ENCODE results near the gene TGFBR3. TPM values are rescaled to one million over a fixed set of nuclear protein-coding genes. Genes with fewer than 3 reads are reported as not detected.

Gene TGFBR3
- total RNA-seq, 1 donor from 2014 or later: 0.60 TPM

DNA sequence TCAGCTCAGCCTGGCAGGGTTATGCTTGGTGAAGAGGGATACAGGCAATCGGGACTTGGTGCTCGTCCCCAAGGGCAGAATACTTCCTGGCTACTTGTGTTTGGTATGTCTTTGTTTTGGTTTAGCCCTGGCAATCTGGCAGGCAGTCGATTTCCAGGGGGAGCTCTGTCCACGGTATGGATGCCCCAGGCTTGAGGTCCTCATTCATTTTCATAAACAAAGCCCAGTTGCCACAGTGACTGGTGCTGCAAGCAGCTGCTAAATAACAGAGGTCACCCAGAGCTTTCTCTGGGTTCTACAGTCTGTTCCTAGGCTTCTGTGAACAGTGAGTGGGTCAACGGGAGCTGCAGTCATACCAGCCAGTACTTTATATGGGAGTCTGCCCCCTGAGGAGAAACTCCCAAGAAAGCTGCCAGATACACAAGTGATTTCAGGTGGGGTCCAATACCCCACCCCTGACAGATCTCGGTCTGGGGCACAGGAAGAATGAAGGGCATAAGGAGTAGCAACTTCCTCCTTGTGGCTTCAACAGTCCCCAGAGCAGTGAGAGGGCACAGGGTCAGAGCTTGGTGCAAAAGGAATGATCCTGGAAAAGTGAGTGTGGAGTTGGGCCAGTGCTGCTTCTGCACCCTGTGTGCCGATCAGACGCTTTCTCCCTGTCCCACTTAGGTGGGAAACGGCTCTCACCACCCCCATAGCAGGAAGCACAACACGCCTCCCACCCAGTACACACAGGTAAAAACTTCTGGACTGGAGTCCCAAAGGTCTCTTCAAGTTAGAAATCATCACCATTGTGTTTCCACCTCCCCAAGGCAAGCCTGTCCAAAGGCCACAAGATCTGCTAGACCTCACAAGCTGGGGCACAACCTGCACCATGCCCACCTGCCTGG lies 55.5 kb downstream of the TGFBR3 start:
- ChIA-PET CTCF (no interaction called here), POLR2A (no interaction called here)
- Mint-ChIP-seq H3K4me1 (no peaks in the 10 kb centered on the region), H3K9me3 (no peaks in the 10 kb centered on the region), H3K4me3 (no peak overlapping the region), H3K36me3 (ENCODE audit: low read depth) (no peaks in the 10 kb centered on the region), H3K27me3 (no peaks in the 10 kb centered on the region), H3K27ac (no peak overlapping the region)
- TF ChIP-seq, protein P1, sequence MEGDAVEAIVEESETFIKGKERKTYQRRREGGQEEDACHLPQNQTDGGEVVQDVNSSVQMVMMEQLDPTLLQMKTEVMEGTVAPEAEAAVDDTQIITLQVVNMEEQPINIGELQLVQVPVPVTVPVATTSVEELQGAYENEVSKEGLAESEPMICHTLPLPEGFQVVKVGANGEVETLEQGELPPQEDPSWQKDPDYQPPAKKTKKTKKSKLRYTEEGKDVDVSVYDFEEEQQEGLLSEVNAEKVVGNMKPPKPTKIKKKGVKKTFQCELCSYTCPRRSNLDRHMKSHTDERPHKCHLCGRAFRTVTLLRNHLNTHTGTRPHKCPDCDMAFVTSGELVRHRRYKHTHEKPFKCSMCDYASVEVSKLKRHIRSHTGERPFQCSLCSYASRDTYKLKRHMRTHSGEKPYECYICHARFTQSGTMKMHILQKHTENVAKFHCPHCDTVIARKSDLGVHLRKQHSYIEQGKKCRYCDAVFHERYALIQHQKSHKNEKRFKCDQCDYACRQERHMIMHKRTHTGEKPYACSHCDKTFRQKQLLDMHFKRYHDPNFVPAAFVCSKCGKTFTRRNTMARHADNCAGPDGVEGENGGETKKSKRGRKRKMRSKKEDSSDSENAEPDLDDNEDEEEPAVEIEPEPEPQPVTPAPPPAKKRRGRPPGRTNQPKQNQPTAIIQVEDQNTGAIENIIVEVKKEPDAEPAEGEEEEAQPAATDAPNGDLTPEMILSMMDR (IDR thresholded peaks at IDR 0.05): no peak
- intact Hi-C loops (cut with micrococcal nuclease): no loop called here
- ATAC-seq (ENCODE audit: low read depth): no peak
- no peak for DNase-seq

DNA sequence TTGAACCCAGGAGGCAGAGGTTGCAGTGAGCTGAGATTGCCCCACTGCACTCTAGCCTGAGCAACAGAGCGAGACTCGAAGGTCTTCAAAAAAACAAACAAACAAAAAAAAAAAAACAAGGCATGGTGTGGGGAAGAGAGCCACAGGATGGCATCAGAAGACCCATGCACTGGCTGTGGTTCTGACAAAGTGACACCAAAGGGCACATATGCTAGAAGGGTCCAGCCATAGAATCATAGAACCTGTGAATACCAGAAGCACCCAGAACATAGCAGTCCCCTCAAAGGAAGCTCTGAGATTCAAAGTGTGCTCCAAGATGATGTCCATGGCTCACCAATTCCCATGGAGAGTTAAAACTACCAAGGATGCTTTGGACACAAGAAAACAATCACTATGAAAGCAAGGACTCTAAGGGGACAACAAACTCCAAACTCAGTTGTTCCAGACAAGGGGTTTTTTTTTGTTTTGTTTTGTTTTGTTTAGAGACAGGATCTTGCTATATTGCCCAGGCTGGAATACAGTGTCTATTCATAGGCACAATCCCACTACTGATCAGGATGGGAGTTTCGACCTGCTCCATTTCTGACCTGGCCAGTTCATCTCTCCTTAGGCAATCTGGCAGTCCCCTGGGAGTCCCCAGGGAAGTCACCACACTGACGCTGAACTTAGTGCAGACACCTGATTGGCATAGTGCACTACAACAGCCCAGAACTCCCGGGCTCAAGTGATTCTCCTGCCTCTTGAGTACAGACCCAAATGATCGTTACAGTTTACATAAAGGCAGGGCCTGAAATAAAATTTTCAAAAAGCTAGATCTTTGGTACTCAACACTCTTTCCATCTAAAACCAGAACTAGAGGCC lies 56.4 kb downstream of the TGFBR3 start:
- TF ChIP-seq, protein P1 (IDR thresholded peaks at IDR 0.05): no peak
- no peaks in the 10 kb centered on the region for H3K27me3 Mint-ChIP-seq

DNA sequence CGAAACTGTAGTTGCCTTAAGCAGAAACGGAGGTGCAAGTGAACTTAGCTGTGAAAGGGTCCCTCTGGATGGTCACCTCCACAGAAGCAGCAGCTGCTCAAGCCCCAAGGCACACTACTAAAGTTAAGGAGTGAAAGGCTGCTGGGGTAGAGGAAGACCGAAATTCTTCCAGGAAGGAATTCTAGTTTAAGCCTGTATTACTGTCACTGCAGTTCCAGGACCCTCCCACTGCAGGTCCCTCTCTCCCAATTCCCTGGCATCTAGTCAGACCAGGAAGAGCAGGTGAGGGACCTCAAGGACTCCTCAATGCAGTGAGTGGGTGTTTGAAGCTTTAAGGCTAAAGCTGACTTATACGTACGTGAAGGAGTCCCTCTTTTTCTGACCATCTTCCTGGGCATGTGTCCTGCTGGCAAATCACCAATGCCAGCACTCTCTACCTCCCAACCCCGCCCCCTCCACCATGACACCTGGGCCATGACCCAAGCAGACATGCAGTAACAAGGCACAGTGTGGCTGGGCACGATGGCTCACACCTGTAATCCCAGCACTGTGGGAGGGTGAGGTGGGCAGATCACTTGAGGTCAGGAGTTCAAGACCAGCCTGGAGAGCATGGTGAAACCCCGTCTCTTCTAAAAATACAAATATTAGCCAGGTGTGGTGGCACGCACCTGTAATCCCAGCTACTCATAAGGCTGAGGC lies 57.2 kb downstream of the TGFBR3 start:
- no peaks in the 10 kb centered on the region for H3K4me1 Mint-ChIP-seq
- H3K27me3 Mint-ChIP-seq: no peaks in the 10 kb centered on the region
- DNase-seq: no peak
- no peaks in the 10 kb centered on the region for H3K9me3 Mint-ChIP-seq
- CTCF ChIA-PET: no interaction called here
- intact Hi-C loops (cut with micrococcal nuclease): no loop called here
- H3K36me3 Mint-ChIP-seq (ENCODE audit: low read depth): no peaks in the 10 kb centered on the region
- H3K27ac Mint-ChIP-seq: no peak overlapping the region
- TF ChIP-seq, protein P1 (IDR thresholded peaks at IDR 0.05): no peak
- POLR2A ChIA-PET: no interaction called here
- no peak overlapping the region for H3K4me3 Mint-ChIP-seq
- ATAC-seq (ENCODE audit: low read depth): no peak

More for the DNA sequence above, 56.4 kb downstream of the TGFBR3 start:
- POLR2A ChIA-PET: no interaction called here
- ATAC-seq (ENCODE audit: low read depth) (no peak), DNase-seq (no peak)
- no peaks in the 10 kb centered on the region for H3K36me3 Mint-ChIP-seq (ENCODE audit: low read depth)
- no peak overlapping the region for H3K4me3 Mint-ChIP-seq
- intact Hi-C loops (cut with micrococcal nuclease): no loop called here
- no peaks in the 10 kb centered on the region for H3K9me3 Mint-ChIP-seq
- H3K27ac Mint-ChIP-seq: no peak overlapping the region
- CTCF ChIA-PET: no interaction called here
- no peaks in the 10 kb centered on the region for H3K4me1 Mint-ChIP-seq

DNA sequence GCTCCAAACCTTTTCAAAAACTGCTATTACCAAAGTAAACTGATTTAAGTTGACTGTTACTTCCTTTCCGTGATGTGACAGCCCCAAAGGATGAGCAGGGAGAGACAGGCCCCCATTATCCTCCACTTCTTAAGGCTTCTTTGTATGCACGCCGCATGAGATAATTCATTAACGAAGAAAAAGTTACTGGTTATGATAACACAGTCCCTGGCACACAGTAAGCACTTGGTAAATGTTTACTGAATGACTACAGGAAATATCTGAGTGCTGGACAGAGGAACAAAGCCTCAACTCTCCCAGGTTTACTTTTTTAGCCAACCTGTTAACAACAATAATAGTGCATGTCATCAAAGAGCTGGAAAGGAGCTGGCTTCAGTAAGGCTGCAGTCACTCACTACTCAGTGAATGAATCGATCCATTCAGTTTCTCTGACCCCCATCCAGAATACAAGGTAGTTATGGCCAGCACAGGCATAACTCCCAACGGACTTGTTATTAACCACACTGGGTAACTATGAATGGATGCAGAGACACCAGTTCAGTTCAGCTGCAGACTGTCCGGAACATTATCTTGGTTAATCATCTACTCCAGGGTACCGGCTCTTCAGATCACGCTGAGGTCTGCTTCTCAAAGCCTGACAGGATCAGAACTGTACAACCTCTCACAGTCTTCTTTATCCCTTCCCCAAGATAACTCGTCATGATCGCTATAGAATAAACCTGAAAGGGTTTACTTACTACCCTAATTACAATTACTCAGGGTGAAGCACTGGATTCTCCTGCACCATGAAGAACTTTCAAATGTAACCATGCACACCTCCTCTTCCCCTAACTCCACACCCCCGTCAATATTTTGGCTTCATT lies 58.3 kb downstream of the TGFBR3 start:
- ChIA-PET CTCF (no interaction called here), POLR2A (no interaction called here)
- Mint-ChIP-seq H3K4me3 (no peak overlapping the region), H3K27me3 (no peaks in the 10 kb centered on the region), H3K27ac (no peak overlapping the region), H3K36me3 (ENCODE audit: low read depth) (no peaks in the 10 kb centered on the region), H3K9me3 (no peaks in the 10 kb centered on the region), H3K4me1 (no peaks in the 10 kb centered on the region)
- DNase-seq: no peak
- intact Hi-C loops (cut with micrococcal nuclease): no loop called here
- ATAC-seq (ENCODE audit: low read depth): no peak
- TF ChIP-seq, protein P1 (IDR thresholded peaks at IDR 0.05): no peak

All from activated B cell treated with CpG ODN at 0.5 μM for 24 hours (primary cell).